Measurements from ENCODE around the gene THAP8.

- TF ChIP-seq CTCF (IDR thresholded peaks at IDR 0.05), result no peak
- no peak for TF ChIP-seq EP300 (IDR thresholded peaks at IDR 0.05)
- TF ChIP-seq POLR2A (IDR thresholded peaks at IDR 0.05), result no peak
- no peak for TF ChIP-seq POLR2AphosphoS5 (IDR thresholded peaks at IDR 0.05)
These were observed 25.4 kb upstream of the THAP8 start for GRCh38 chr19:36079389-36079945.

Data from suprapubic skin (tissue), 4 donors.